ENCODE data around the gene PITPNC1. TPM values are rescaled to one million over a fixed set of nuclear protein-coding genes. Genes with fewer than 3 reads are reported as not detected.

Gene PITPNC1
- total and polyA plus RNA-seq, 2 donors (not counting 1 experiment from before 2014, with no cell fraction given): 5.8 to 7.1 TPM

GRCh38 chr17:67676305-67676704 is 299.2 kb downstream of the PITPNC1 start:
- no peaks in the 10 kb centered on the region for H3K9me3 ChIP-seq (ENCODE audit: control insufficient read depth, insufficient read depth, low read depth, low read length)

GRCh38 chr17:67678414-67678813 is 301.3 kb downstream of the PITPNC1 start:
- H3K4me1 ChIP-seq (ENCODE audit: control insufficient read depth, extremely low read depth, insufficient read depth, low read length): no peaks in the 10 kb centered on the region
- DNase-seq (ENCODE audit: low read depth in 2 of 2): no peak
- H2AFZ ChIP-seq (ENCODE audit: low read length): no peak overlapping the region
- H3K9me3 ChIP-seq (ENCODE audit: control insufficient read depth, insufficient read depth, low read depth, low read length): no peaks in the 10 kb centered on the region
- no peak overlapping the region for H3K9ac ChIP-seq (ENCODE audit: insufficient read depth, low read length)
- no peak overlapping the region for H3K27ac ChIP-seq (ENCODE audit: insufficient read depth, low read length)
- H3K36me3 ChIP-seq (ENCODE audit: control insufficient read depth, insufficient read depth, low read length): no peaks in the 10 kb centered on the region
- no peaks in the 10 kb centered on the region for H4K20me1 ChIP-seq (ENCODE audit: control insufficient read depth, extremely low read depth, insufficient read depth, low read length)
- TF ChIP-seq EZH2 (IDR thresholded peaks at IDR 0.05; ENCODE audit: low read length, missing control alignments) (no peak), CTCF (conservative IDR thresholded peaks at IDR 0.05 in 1 of 2, IDR thresholded peaks at IDR 0.05 in 1 of 2; ENCODE audit: low read depth in 1 of 2, low read length in 2 of 2) (no peak)
- H3K4me2 ChIP-seq (ENCODE audit: extremely low read depth, insufficient read depth, low read length): no peak overlapping the region
- H3K27me3 ChIP-seq (ENCODE audit: control insufficient read depth, insufficient read depth, low read length): no peaks in the 10 kb centered on the region
- H3K79me2 ChIP-seq (ENCODE audit: control insufficient read depth, insufficient read depth, low read length): no peaks in the 10 kb centered on the region
- no peak overlapping the region for H3K4me3 ChIP-seq (replicated peaks in 1 of 4; ENCODE audit: control extremely low read depth in 1 of 4, insufficient read depth in 1 of 4, low read depth in 3 of 4, low read length in 4 of 4)

More at GRCh38 chr17:67676305-67676704, 299.2 kb downstream of the PITPNC1 start:
- Histone ChIP-seq H3K4me2 (ENCODE audit: extremely low read depth, insufficient read depth, low read length) (no peak overlapping the region), H3K79me2 (ENCODE audit: control insufficient read depth, insufficient read depth, low read length) (no peaks in the 10 kb centered on the region), H3K27ac (ENCODE audit: insufficient read depth, low read length) (no peak overlapping the region), H3K36me3 (ENCODE audit: control insufficient read depth, insufficient read depth, low read length) (no peaks in the 10 kb centered on the region), H3K4me1 (ENCODE audit: control insufficient read depth, extremely low read depth, insufficient read depth, low read length) (no peaks in the 10 kb centered on the region), H3K9ac (ENCODE audit: insufficient read depth, low read length) (no peak overlapping the region), H3K27me3 (ENCODE audit: control insufficient read depth, insufficient read depth, low read length) (no peaks in the 10 kb centered on the region), H4K20me1 (ENCODE audit: control insufficient read depth, extremely low read depth, insufficient read depth, low read length) (no peaks in the 10 kb centered on the region), H2AFZ (ENCODE audit: low read length) (no peak overlapping the region), H3K4me3 (replicated peaks in 1 of 4; ENCODE audit: control extremely low read depth in 1 of 4, insufficient read depth in 1 of 4, low read depth in 3 of 4, low read length in 4 of 4) (no peak overlapping the region)
- TF ChIP-seq CTCF (conservative IDR thresholded peaks at IDR 0.05 in 1 of 2, IDR thresholded peaks at IDR 0.05 in 1 of 2; ENCODE audit: low read depth in 1 of 2, low read length in 2 of 2) (no peak), EZH2 (IDR thresholded peaks at IDR 0.05; ENCODE audit: low read length, missing control alignments) (no peak)
- DNase-seq (ENCODE audit: low read depth in 2 of 2): no peak

- H3K79me2 ChIP-seq (ENCODE audit: control insufficient read depth, insufficient read depth, low read length): no peaks in the 10 kb centered on the region
- H3K4me1 ChIP-seq (ENCODE audit: control insufficient read depth, extremely low read depth, insufficient read depth, low read length): no peaks in the 10 kb centered on the region
- TF ChIP-seq CTCF (conservative IDR thresholded peaks at IDR 0.05 in 1 of 2, IDR thresholded peaks at IDR 0.05 in 1 of 2; ENCODE audit: low read depth in 1 of 2, low read length in 2 of 2): no peak
- no peak for TF ChIP-seq EZH2 (IDR thresholded peaks at IDR 0.05; ENCODE audit: low read length, missing control alignments)
These were observed 302.1 kb downstream of the PITPNC1 start for GRCh38 chr17:67679225-67679624.

More at GRCh38 chr17:67679225-67679624, 302.1 kb downstream of the PITPNC1 start:
- Histone ChIP-seq H3K36me3 (ENCODE audit: control insufficient read depth, insufficient read depth, low read length) (no peaks in the 10 kb centered on the region), H4K20me1 (ENCODE audit: control insufficient read depth, extremely low read depth, insufficient read depth, low read length) (no peaks in the 10 kb centered on the region), H3K27ac (ENCODE audit: insufficient read depth, low read length) (no peak overlapping the region), H3K9me3 (ENCODE audit: control insufficient read depth, insufficient read depth, low read depth, low read length) (no peaks in the 10 kb centered on the region), H3K9ac (ENCODE audit: insufficient read depth, low read length) (no peak overlapping the region), H3K4me2 (ENCODE audit: extremely low read depth, insufficient read depth, low read length) (no peak overlapping the region), H3K4me3 (replicated peaks in 1 of 4; ENCODE audit: control extremely low read depth in 1 of 4, insufficient read depth in 1 of 4, low read depth in 3 of 4, low read length in 4 of 4) (no peak overlapping the region), H3K27me3 (ENCODE audit: control insufficient read depth, insufficient read depth, low read length) (no peaks in the 10 kb centered on the region), H2AFZ (ENCODE audit: low read length) (no peak overlapping the region)
- DNase-seq (ENCODE audit: low read depth in 2 of 2): no peak

All from fibroblast of lung (primary cell).